K562 (cell line): ENCODE results near the gene KBTBD13. TPM values are rescaled to one million over a fixed set of nuclear protein-coding genes. Genes with fewer than 3 reads are reported as not detected.

Experiments used
- ATAC-seq: fragments of 200-7000 bp; cut with Tn5 transposase; 3 replicates; pipeline ENCODE4 v1.9.1; 2020; ENCODE audit warnings: moderate library complexity
- BruUV-seq: library from RNA; stranded (reverse); fragments of 400-500 nt; replicated peaks from 2 replicates; lab custom pipeline; 2021; lab: Mats Ljungman, UMichigan
- CTCF ChIA-PET: fragments of 300-600 bp; formaldehyde crosslinking; extraction: SDS; loops from one replicate; lab custom pipeline; 2021; ENCODE audit warnings: low intra/inter-chr PET ratio; lab: Yijun Ruan, JAX
- POLR2A ChIA-PET: fragments of 300-600, 350-650 bp; sonication (Branson Sonifier 250); formaldehyde crosslinking; extraction: SDS; loops from one replicate; lab custom pipeline; 2021; ENCODE audit warnings: antibody characterized with exemption, inconsistent platforms; lab: Yijun Ruan, JAX
- DNase-seq, 4 experiments: peaks; one replicate each; pipeline versions ENCODE4 v3.0.0 to v3.0.0-alpha.2; 2011 to 2018; ENCODE audit warnings: low spot score in 3 of 4, mixed read lengths in 3 of 4; ENCODE audit errors: extremely low read depth in 1 of 4
- FAIRE-seq: peaks from 2 replicates; lab custom pipeline; 2011; peaks lifted over from hg19 to GRCh38; lab: Jason Lieb, UNC
- H2AFZ ChIP-seq: 2 replicates; pipeline ENCODE4 v1.6.0; 2011; ENCODE audit warnings: low read depth, low read length, control low read depth, inconsistent platforms
- H3K27ac ChIP-seq: fragments of 200-600 bp; 3 replicates; pipeline ENCODE4 v1.8.0; 2011; ENCODE audit warnings: low read depth, mild to moderate bottlenecking, control low read depth, inconsistent platforms, low read length, moderate library complexity, mixed read lengths; ENCODE audit errors: extremely low read depth
- H3K27me3 ChIP-seq, 2 experiments: fragments of 300-600 bp in 1 of 2; 2 replicates in 1 of 2; 3 replicates in 1 of 2; pipeline versions ENCODE4 v1.6.0 to v1.8.0; 2011; ENCODE audit warnings: inconsistent platforms in 2 of 2, low read length in 2 of 2, mild to moderate bottlenecking in 1 of 2, mixed read lengths in 1 of 2, moderate library complexity in 1 of 2; ENCODE audit not compliant: control insufficient read depth in 2 of 2, insufficient read depth in 2 of 2
- H3K36me3 ChIP-seq: fragments of 300-600 bp; 3 replicates; pipeline ENCODE4 v1.8.0; 2011; ENCODE audit warnings: mild to moderate bottlenecking, low read length, inconsistent platforms; ENCODE audit not compliant: control insufficient read depth, insufficient read depth
- H3K4me1 ChIP-seq, 2 experiments: fragments of 200-600 bp in 1 of 2; replicated peaks in 1 of 2; 2 replicates in 1 of 2; 3 replicates in 1 of 2; pipeline versions ENCODE4 v1.5.1 to v1.8.0; 2011; ENCODE audit warnings: inconsistent platforms in 2 of 2, low read length in 2 of 2, mild to moderate bottlenecking in 1 of 2, mixed read lengths in 1 of 2, moderate library complexity in 1 of 2; ENCODE audit not compliant: control insufficient read depth in 2 of 2, insufficient read depth in 2 of 2
- H3K4me2 ChIP-seq: 2 replicates; pipeline ENCODE4 v1.6.1; 2011; ENCODE audit warnings: low read length, control low read depth, inconsistent platforms, mixed read lengths; ENCODE audit not compliant: insufficient read depth
- H3K4me3 ChIP-seq: fragments of 200-600 bp; sonication (generic), shearing (Covaris generic); 2 replicates; pipeline ENCODE4 v1.5.1; 2016; ENCODE audit warnings: control low read depth, inconsistent platforms
- H3K79me2 ChIP-seq: fragments of 200-600 bp; 3 replicates; pipeline ENCODE4 v1.8.0; 2011; ENCODE audit warnings: low read length, inconsistent platforms; ENCODE audit not compliant: control insufficient read depth, insufficient read depth
- H3K9ac ChIP-seq, 2 experiments: 2 replicates each; pipeline versions ENCODE4 v1.6.0 to v1.6.1; 2011; ENCODE audit warnings: low read depth in 2 of 2, low read length in 2 of 2, control low read depth in 1 of 2, inconsistent platforms in 1 of 2, mild to moderate bottlenecking in 1 of 2, mixed read lengths in 1 of 2; ENCODE audit not compliant: insufficient read depth in 1 of 2
- H3K9me1 ChIP-seq: one replicate; pipeline ENCODE4 v1.6.0; 2011; ENCODE audit warnings: inconsistent platforms, mild to moderate bottlenecking, low read length, moderate library complexity; ENCODE audit not compliant: control insufficient read depth, insufficient read depth
- H3K9me3 ChIP-seq: replicated peaks from 2 replicates; pipeline ENCODE4 v1.5.1; 2011; ENCODE audit warnings: low read depth, low read length, inconsistent platforms; ENCODE audit not compliant: control insufficient read depth, insufficient read depth
- H4K20me1 ChIP-seq: replicated peaks from 2 replicates; pipeline ENCODE4 v1.6.1; 2011; ENCODE audit warnings: low read length, inconsistent platforms, mixed read lengths; ENCODE audit not compliant: control insufficient read depth, insufficient read depth
- EP400 ChIP-seq: fragments of 450-650 bp; IDR thresholded peaks from 2 replicates; pipeline ENCODE4 v1.6.1; 2017; ENCODE audit warnings: antibody characterized with exemption, mild to moderate bottlenecking, moderate library complexity
- ILF3 ChIP-seq: fragments of 450-650 bp; IDR thresholded peaks from 2 replicates; pipeline ENCODE4 v1.6.1; 2018; ENCODE audit warnings: antibody characterized with exemption, mild to moderate bottlenecking, moderate library complexity, borderline replicate concordance
- SMARCA5 ChIP-seq: fragments of 450-650 bp; IDR thresholded peaks from 2 replicates; pipeline ENCODE4 v1.6.1; 2016
- ZBTB11 ChIP-seq, 3 experiments: fragments of 200-800 bp in 1 of 3; fragments of 250-450 bp in 1 of 3; fragments of 450-650 bp in 1 of 3; sonication (Bioruptor Pico) in 1 of 3; sonication (Bioruptor generic) in 1 of 3; formaldehyde crosslinking in 1 of 3; IDR thresholded peaks; 2 replicates each; pipeline versions ENCODE4 v1.6.1 to v1.8.0; 2016 to 2022; ENCODE audit warnings: mild to moderate bottlenecking in 2 of 3, missing genetic modification characterization in 2 of 3, missing compliant biosample characterization in 1 of 3, moderate library complexity in 1 of 3
- WGBS: fragments of 100-300 bp; shearing (Covaris generic); methylation state at CpG from one replicate; pipeline ENCODE4 v1.1.6; 2016; ENCODE audit warnings: low coverage, mixed read lengths; ENCODE audit not compliant: insufficient coverage; ENCODE audit errors: missing lambda C conversion rate; 5-methylcytosine and 5-hydroxymethylcytosine counted together
- in situ Hi-C: fragments of 300-500 bp; cut with MboI; formaldehyde crosslinking; loops from 4 replicates; pipeline ENCODE4 v1.15.0; 2018; ENCODE audit warnings: inconsistent platforms, mixed read lengths
- intact Hi-C: fragments of 100-400 bp; cut with micrococcal nuclease; formaldehyde crosslinking; loops from 2 replicates; pipeline ENCODE4 v1.14.2; 2022
- polyA plus RNA-seq, 8 experiments: library from polyadenylated mRNA; depleted of rRNA in 4 of 8; stranded (reverse) in 5 of 8; unstranded in 3 of 8; fragments of >200 nt; fragmentation: Nextera tagmentation in 2 of 8; fragmentation: Illumina TruSeq in 1 of 8; extraction: Ambion mirVana in 2 of 8; extraction: Trizol in 1 of 8; gene quantifications; 2 replicates each; pipeline versions ENCODE4 v1.2.1 to v1.2.3, GENCODE V29; 2011 to 2014; ENCODE audit warnings: inconsistent platforms in 1 of 8, missing spikeins in 1 of 8
- total RNA-seq, 7 experiments: library from RNA; depleted of rRNA in 6 of 7; stranded (reverse); fragments of >200 nt in 6 of 7; fragmentation: Illumina TruSeq in 2 of 7; extraction: Trizol in 2 of 7; gene quantifications; 2 replicates each; pipeline versions ENCODE4 v1.2.1 to v1.2.3, GENCODE V29; 2011 to 2021; ENCODE audit warnings: low replicate concordance in 1 of 7

The KBTBD13 gene
- total and polyA plus RNA-seq, 9 of the 15 experiments (the other 6 are each of a cell fraction or from before 2014, with no cell fraction given) = 0.07 to 0.13 (median 0.10) TPM; not detected in 3

DNA sequence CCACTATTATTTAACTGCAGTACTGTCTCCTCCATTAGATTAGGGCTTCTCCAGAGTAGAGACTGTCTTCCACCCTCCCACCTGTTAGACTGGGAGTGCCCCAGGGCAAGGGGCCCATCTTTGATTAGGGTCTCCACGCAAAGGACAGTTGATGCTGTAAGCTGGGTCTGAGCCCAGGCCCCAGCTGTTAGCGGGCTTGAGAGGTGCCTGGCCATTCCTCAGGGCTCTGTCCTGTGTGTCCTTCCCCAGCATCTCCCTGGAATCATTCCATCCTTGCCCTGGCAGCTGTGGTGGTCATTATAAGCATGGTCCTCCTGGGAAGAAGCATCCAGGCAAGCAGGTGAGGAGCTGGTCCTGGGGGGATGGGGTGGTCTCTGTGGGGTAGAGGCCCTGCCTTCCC, 25.3 kb upstream of the KBTBD13 start:
- intact Hi-C loops (loop anchor here (5.0 kb wide), 2 partner anchors 136 to 251 kb away; partner anchors contain the start of genes CLPX and RNU5B-1), in situ Hi-C loops (loop anchor here (10.0 kb wide), 2 partner anchors 244 to 334 kb away; partner anchors contain the start of gene RNU5A-1)
- FAIRE-seq (no peak), DNase-seq (no peak), ATAC-seq (no peak)
- CTCF ChIA-PET = no interaction called here
- no peaks in the 10 kb centered on the region for H3K79me2 ChIP-seq
- no peaks in the 10 kb centered on the region for H3K9me1 ChIP-seq
- no peaks in the 10 kb centered on the region for H3K36me3 ChIP-seq
- H3K27ac ChIP-seq = no peak overlapping the region
- no TSS peak for BruUV-seq
- WGBS = 0% methylated on average over 2 of the region's 2 CpGs
- H3K4me2 ChIP-seq = no peak overlapping the region
- POLR2A ChIA-PET = interaction anchor here (0.7 to 1.3 kb wide), 3 partner anchors 17 to 255 kb away, joined by 3 to 4 read pairs (median 4); partner anchors contain the start of genes RASL12 and RNU5B-1
- TF ChIP-seq ZBTB11 (CRISPR knock-in tag; IDR thresholded peaks at IDR 0.05) (no peak), SMARCA5 (no peak), ILF3 (no peak), EP400 (no peak)
- TF ChIP-seq, all 486 proteins: peak for 0
- peaks cover 7 to 17% of the 10 kb centered on the region in 2 experiments; a peak in 3 of 5 replicates for H3K4me1 ChIP-seq
- H3K27me3 ChIP-seq = no peaks in the 10 kb centered on the region
- no peaks in the 10 kb centered on the region; the same call in 1 of the 2 replicates for H4K20me1 ChIP-seq
- H2AFZ ChIP-seq = no peak overlapping the region
- H3K4me3 ChIP-seq = no peak overlapping the region
- H3K9ac ChIP-seq = no peak overlapping the region
- H3K9me3 ChIP-seq = no peaks in the 10 kb centered on the region
